ENCODE data around the gene PCDH17. TPM values are rescaled to one million over a fixed set of nuclear protein-coding genes. Genes with fewer than 3 reads are reported as not detected.

Gene PCDH17
- total RNA-seq, 4 donors from 2014 or later, result 2.1 to 10.1 (median 5.2) TPM

- no peak for TF ChIP-seq CTCF (IDR thresholded peaks at IDR 0.05)
- DNase-seq (ENCODE audit: low spot score) (no peak), ATAC-seq (ENCODE audit: low FRiP score) (no peak)
These were observed 4.1 kb downstream of the PCDH17 start for GRCh38 chr13:57635541-57636085.

- ATAC-seq (ENCODE audit: low FRiP score), result no peak
- TF ChIP-seq CTCF (IDR thresholded peaks at IDR 0.05), result no peak
- no peak for DNase-seq (ENCODE audit: low spot score)
These were observed 5.3 kb downstream of the PCDH17 start for GRCh38 chr13:57636816-57637215.

- TF ChIP-seq CTCF (IDR thresholded peaks at IDR 0.05), result no peak
- DNase-seq (ENCODE audit: low spot score) (no peak), ATAC-seq (ENCODE audit: low FRiP score) (no peak)
These were observed 6.0 kb downstream of the PCDH17 start for GRCh38 chr13:57637515-57637914.

GRCh38 chr13:57638186-57638890 is 6.8 kb downstream of the PCDH17 start:
- no peak for DNase-seq (ENCODE audit: low spot score)
- TF ChIP-seq CTCF (IDR thresholded peaks at IDR 0.05), result no peak
- no peak for ATAC-seq (ENCODE audit: low FRiP score)

GRCh38 chr13:57640607-57641006 is 9.1 kb downstream of the PCDH17 start:
- no peak for DNase-seq (ENCODE audit: low spot score)
- TF ChIP-seq CTCF (IDR thresholded peaks at IDR 0.05), result no peak

GRCh38 chr13:57641051-57641450 is 9.5 kb downstream of the PCDH17 start:
- ATAC-seq (ENCODE audit: low FRiP score), result no peak
- no peak for DNase-seq (ENCODE audit: low spot score)

More at GRCh38 chr13:57640607-57641006, 9.1 kb downstream of the PCDH17 start:
- ATAC-seq (ENCODE audit: low FRiP score), result no peak

More at GRCh38 chr13:57641051-57641450, 9.5 kb downstream of the PCDH17 start:
- no peak for TF ChIP-seq CTCF (IDR thresholded peaks at IDR 0.05)
